Pancreas (tissue), 10 donors: ENCODE results near the gene BRD9. TPM values are rescaled to one million over a fixed set of nuclear protein-coding genes. Genes with fewer than 3 reads are reported as not detected.
A peak's percentile ranks its signal among the peaks of the same experiment; 100 is the strongest.
"Not testable (repeated sequence)": the region's sequence is repeated elsewhere in the genome, so short reads cannot be mapped to it uniquely, and the experiment has no call there.

Source experiments
- ATAC-seq, 4 donors: fragments of 200-7000 bp; cut with Tn5 transposase; one replicate each; pipeline versions ENCODE4 v1.8.0 to v1.9.1; 2020; ENCODE audit warnings: mild to moderate bottlenecking in 4 of 4, moderate library complexity in 4 of 4
- DNase-seq, 6 donors: peaks; one replicate each; pipeline ENCODE4 v3.0.0-alpha.2; 2020
- FAIRE-seq: peaks from 2 replicates; lab custom pipeline; 2012; peaks lifted over from hg19 to GRCh38; lab: Jason Lieb, UNC
- H3K27ac ChIP-seq, 4 donors: fragments of 200-600 bp; sonication (generic); 1 replicate in 3 of 4; 2 replicates in 1 of 4; pipeline versions ENCODE4 v1.5.0 to v1.8.0; 2020
- H3K27me3 ChIP-seq, 4 donors: fragments of 200-600 bp; one replicate each; pipeline ENCODE4 v1.8.0; 2021
- H3K36me3 ChIP-seq, 3 donors: fragments of 200-600 bp; sonication (generic) in 1 of 3; one replicate each; pipeline versions ENCODE4 v1.5.0 to v1.8.0; 2020 to 2021
- H3K4me1 ChIP-seq, 3 donors: fragments of 200-600 bp; one replicate each; pipeline ENCODE4 v1.8.0; 2021
- H3K4me3 ChIP-seq, 4 donors: fragments of 200-600 bp; sonication (generic) in 2 of 4; one replicate each; pipeline versions ENCODE4 v1.5.0 to v1.8.0; 2020 to 2021
- H3K9me3 ChIP-seq, 4 donors: fragments of 200-600 bp; one replicate each; pipeline ENCODE4 v1.8.0; 2021
- CTCF ChIP-seq, 4 donors: fragments of 200-600 bp; sonication (generic) in 3 of 4; IDR thresholded peaks; one replicate each; pipeline versions ENCODE4 v1.5.0 to v1.8.0; 2021; ENCODE audit warnings: antibody characterized with exemption in 4 of 4
- whole genome bisulfite sequencing, 2 donors: extraction: QIAGEN DNeasy Blood & Tissue Kit; methylation state at CpG; one replicate each; pipeline ENCODE4 v1.1.7; 2013; 5-methylcytosine and 5-hydroxymethylcytosine counted together
- intact Hi-C, 3 donors: fragments of 100-400 bp; cut with DNase I; formaldehyde crosslinking; loops; one replicate each; pipeline versions ENCODE4 v1.11.1 to v1.14.2; 2022
- polyA plus RNA-seq, 2 donors: library from polyadenylated mRNA; stranded (reverse); fragments of 200-250 nt; gene quantifications; one replicate each; pipeline ENCODE4 v1.2.3, GENCODE V29; 2013
- total RNA-seq, 6 donors: library from RNA; stranded (reverse); fragmentation: NEBNext Ultra II Directional in 4 of 6; extraction: Animal tissue kit (Norgen Biotek cat#: 25700) in 4 of 6; gene quantifications; one replicate each; pipeline versions ENCODE4 v1.2.1 to v1.2.4, GENCODE V29; 2021 to 2023
- donor health status: healthy with polysubstance abuse.
- donor health status: DM: no; HTN: no; CAD: no; lungs with moderate emphysema.
- donor health status: DM: no; HTN: no; CAD: no.
- donor health status: control.
- donor health status: control.
- donor health status: Bipolar disorder and iron deficiency.
- donor health status: DM: yes; HTN: yes; CAD: no.
- donor health status: DM: no; HTN: no; CAD: no.
- donor health status: DM: no; HTN: no; CAD: no.
- donor health status: DM: yes; HTN: yes; CAD: no.

Gene BRD9
- total and polyA plus RNA-seq, 8 donors: 11.3 to 38.5 (median 17.5) TPM

DNA sequence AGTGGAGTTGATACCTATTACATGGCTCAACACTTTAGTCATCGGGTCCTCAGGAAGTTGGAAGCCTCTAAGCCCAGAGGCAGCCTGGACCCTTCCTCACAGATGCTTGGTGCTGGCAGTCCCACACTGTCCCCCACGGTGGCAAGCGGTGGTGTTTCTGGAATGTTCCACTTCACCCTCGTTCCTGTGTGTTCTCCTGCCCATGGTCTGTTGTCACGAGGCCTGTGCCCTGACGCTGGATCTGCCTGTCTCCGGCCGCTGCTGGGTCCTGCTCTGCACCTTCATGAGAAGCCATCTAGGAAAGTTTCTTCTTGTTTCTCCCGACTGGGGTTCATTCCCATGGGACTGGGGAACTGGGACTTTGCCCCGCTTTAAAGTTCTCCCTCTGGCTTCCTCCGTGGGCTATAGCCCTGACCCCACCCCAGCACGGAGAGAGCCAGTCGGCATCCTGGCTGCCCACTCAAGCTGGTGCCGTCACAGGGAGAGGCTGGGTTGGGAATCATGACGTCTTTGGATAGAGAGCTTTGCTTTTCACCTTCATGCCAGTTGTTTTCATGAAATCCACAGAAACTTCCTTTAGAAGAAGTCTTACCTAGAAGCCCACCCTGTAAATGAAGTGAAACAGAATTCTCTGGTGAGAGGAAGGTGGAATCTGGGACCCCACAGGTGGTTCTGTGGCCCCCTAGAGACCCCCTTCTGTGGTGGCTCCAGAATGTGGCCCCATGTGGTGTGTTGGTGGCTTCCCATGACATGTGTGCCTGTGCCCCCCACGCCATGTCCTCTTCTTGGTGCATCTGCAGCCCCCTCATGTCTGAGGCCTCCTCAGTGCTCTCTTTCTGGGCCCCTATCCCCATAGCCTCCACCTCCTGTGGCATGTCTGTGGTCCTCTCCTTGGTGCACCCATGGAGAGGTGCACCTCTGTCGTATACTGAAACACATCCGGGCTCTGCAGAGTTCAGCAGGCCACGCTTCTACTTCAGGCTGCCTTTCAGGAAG, 43.8 kb upstream of the BRD9 start:
- H3K27me3 ChIP-seq: no peaks in the 10 kb centered on the region
- DNase-seq: peak in 1 of 6 donors; percentile 5
- TF ChIP-seq CTCF (IDR thresholded peaks at IDR 0.05): no peak
- no peaks in the 10 kb centered on the region for H3K4me1 ChIP-seq
- H3K4me3 ChIP-seq: no peak overlapping the region
- no peak for ATAC-seq
- no peak for FAIRE-seq
- intact Hi-C loops: loop anchor here in 1 of 3 donors (10.0 kb wide), 1 partner anchor 208 kb away; no protein-coding TSS in a partner anchor
- 73 to 75% methylated on average over 19 of the region's 19 CpGs for WGBS, 2 donors
- no peaks in the 10 kb centered on the region for H3K36me3 ChIP-seq
- no peaks in the 10 kb centered on the region for H3K9me3 ChIP-seq
- no peak overlapping the region for H3K27ac ChIP-seq

DNA sequence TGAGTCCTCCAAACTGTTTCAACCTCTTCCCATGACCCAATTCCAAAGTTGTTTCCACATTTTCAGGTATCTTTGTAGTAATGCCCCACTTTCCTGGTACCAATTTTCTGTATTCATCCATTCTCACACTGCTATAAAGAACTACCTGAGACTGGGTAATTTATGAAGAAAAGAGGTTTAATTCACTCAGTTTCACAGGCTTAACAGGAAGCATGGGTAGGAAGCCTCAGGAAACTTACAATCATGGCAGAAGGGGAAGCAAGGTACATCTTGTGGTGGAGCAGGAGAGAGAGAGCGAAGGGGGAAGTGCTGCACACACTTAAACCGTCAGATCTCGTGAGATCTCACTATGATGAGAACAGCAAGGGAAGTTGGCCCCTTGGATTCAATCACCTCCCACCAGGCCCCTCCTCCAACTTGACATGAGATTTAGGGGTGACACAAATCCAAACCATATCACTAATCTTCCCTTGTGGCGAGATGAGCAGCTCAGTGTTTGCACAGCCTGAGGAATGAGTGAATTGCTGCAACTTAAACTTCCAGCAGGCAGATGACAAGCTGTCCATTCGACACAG, 43.0 kb upstream of the BRD9 start:
- DNase-seq: no peak
- no peak for TF ChIP-seq CTCF (IDR thresholded peaks at IDR 0.05)

GRCh38 chr5:934381-934967, 41.9 kb upstream of the BRD9 start:
- DNase-seq, H3K27ac ChIP-seq, H3K36me3 ChIP-seq, H3K4me3 ChIP-seq, H3K9me3 ChIP-seq, H3K4me1 ChIP-seq, FAIRE-seq, H3K27me3 ChIP-seq, ATAC-seq: not testable (repeated sequence)
- intact Hi-C loops: loop anchor here in 2 of 3 donors (5.0 to 10.0 kb wide), 2 partner anchors 78 to 210 kb away; no protein-coding TSS in a partner anchor
- 82 to 87% methylated on average over 3 of the region's 3 CpGs for WGBS, 2 donors

More for the DNA sequence above, 43.0 kb upstream of the BRD9 start:
- 79 to 83% methylated on average over 5 of the region's 5 CpGs for WGBS, 2 donors
- Histone ChIP-seq H3K4me1 (no peaks in the 10 kb centered on the region), H3K4me3 (no peak overlapping the region), H3K27me3 (no peaks in the 10 kb centered on the region), H3K27ac (no peak overlapping the region), H3K9me3 (no peaks in the 10 kb centered on the region), H3K36me3 (no peaks in the 10 kb centered on the region)
- ATAC-seq (no peak), FAIRE-seq (no peak)
- intact Hi-C loops: loop anchor here in 1 of 3 donors (10.0 kb wide), 1 partner anchor 209 kb away; no protein-coding TSS in a partner anchor

- DNase-seq, H3K4me3 ChIP-seq, H3K27me3 ChIP-seq, H3K4me1 ChIP-seq, ATAC-seq, H3K9me3 ChIP-seq, H3K36me3 ChIP-seq, H3K27ac ChIP-seq, FAIRE-seq: not testable (repeated sequence)
- intact Hi-C loops: loop anchor here in 2 of 3 donors (5.0 to 10.0 kb wide), 2 partner anchors 78 to 211 kb away; no protein-coding TSS in a partner anchor
These were observed 41.4 kb upstream of the BRD9 start for GRCh38 chr5:933951-934350.

DNA sequence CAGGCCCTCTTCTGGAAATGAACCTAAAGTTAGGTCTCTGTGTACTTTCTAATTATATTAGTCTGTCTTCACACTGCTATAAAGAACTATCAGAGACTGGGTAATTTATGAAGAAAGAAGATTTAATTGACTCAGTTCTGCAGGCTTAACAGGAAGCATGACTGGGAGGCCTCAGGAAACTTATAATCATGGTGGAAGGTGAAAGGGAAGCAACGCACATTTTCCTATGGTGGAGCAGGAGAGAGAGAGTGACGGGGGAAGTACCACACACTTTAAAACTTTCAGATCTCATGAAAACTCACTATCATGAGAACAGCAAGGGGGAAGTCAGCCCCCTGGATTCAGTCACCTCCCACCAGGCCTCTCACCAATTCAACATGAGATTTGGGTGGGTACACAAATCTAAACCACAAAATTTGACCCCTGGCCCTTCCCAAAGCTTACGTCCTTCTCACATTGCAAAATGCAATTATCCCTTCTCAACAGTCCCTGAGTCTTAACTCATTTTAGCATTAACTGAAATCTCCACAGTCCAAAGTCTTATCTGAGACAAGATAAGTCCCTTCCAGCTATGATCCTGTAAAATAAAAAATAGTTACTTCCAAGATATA, 40.8 kb upstream of the BRD9 start:
- no peak for DNase-seq
- ATAC-seq: no peak
- Histone ChIP-seq H3K27ac (no peak overlapping the region), H3K4me3 (no peak overlapping the region), H3K4me1 (no peaks in the 10 kb centered on the region), H3K9me3 (no peaks in the 10 kb centered on the region), H3K27me3 (no peaks in the 10 kb centered on the region), H3K36me3 (no peaks in the 10 kb centered on the region)
- intact Hi-C loops: loop anchor here in 2 of 3 donors (5.0 to 10.0 kb wide), 2 partner anchors 79 to 211 kb away; no protein-coding TSS in a partner anchor
- TF ChIP-seq CTCF (IDR thresholded peaks at IDR 0.05): no peak
- 75 to 81% methylated on average over 3 of the region's 3 CpGs for WGBS, 2 donors
- no peak for FAIRE-seq
